NCI-H2081 treated with DMSO at 0.1 percent for 48 hours (cell line): ENCODE measurements around the gene MCHR1.

Experiments used
- DNase-seq: peaks from one replicate; lab custom pipeline; 2025; lab: John Stamatoyannopoulos, UW

Gene MCHR1

DNA sequence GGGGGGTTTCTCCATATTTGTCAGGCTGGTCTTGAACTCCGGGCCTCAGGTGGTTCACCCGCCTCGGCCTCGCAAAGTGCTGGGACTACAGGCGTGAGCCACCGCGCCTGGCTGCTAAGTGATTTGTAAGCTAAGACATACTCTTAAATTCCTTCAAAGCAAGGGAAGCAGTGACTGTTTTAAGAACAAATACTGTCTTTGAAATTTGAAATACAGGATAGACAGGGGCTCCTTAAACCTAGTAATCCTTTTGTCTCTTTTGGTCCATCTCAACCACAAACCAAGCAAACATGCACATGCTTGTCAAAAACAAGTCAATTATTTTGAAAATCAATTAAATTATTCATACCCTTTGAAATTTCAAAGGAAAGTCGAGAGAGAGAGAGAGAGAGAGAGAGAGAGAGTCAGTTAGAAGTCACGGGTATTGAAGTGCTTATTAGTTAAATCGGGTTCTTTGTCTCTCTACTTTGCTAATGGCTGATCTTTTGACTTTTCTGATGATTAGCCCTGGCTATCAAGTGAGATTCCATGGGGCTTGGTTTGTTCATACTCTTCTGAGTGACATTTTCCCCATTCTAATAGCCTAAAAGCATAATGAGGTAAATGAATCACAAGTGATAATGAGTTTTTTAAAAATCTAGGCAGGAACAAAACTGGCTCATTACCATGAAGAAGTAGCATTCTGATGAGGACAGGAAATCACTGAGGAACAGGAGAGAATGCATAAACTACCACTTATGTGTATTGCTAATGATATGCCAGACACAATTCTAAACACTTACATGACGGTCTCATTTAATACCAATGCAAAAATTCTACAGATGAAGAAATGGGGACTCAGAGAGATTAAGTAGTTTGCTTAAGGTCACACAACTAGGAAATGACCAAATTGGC, 48.0 kb downstream of the MCHR1 start:
- no peak for DNase-seq

GRCh38 chr22:40727964-40728615, 48.8 kb downstream of the MCHR1 start:
- no peak for DNase-seq

GRCh38 chr22:40728731-40729189, 49.5 kb downstream of the MCHR1 start:
- DNase-seq = no peak

DNA sequence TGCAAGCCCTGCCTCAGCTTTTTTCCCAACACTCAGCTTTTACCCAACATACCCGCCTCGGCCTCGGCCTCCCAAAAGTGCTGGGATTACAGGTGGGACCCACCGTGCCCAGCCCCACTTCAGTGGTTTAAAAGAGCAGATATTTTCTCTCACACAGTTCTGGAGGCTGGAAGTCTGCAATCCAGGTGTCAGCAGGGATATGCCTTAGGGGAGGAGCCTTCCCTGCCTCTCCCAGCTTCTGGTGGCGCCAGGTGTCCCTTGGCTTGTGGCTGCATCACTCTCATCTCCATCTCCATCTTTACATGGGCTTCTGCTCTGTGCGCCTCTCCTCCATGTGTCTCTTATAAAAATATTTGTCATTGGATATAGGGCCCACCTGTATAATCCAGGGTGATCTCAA, 50.0 kb downstream of the MCHR1 start:
- DNase-seq = no peak
